Glutamatergic neuron (in vitro differentiated cells): ENCODE data around the gene FNDC3A. TPM values are rescaled to one million over a fixed set of nuclear protein-coding genes. Genes with fewer than 3 reads are reported as not detected.
"Not testable (repeated sequence)": the region's sequence is repeated elsewhere in the genome, so short reads cannot be mapped to it uniquely, and the experiment has no call there.

Experiments used
- DNase-seq: peaks from one replicate; pipeline ENCODE4 v3.0.0; 2022
- H3K27ac Mint-ChIP-seq: one replicate; pipeline ENCODE4 v1.8.0; 2020; ENCODE audit warnings: mild to moderate bottlenecking, mixed read lengths, inconsistent platforms; ENCODE audit not compliant: unreplicated experiment
- H3K27me3 Mint-ChIP-seq: one replicate; pipeline ENCODE4 v1.8.0; 2020; ENCODE audit warnings: mild to moderate bottlenecking, moderate library complexity, mixed read lengths, inconsistent platforms; ENCODE audit not compliant: unreplicated experiment
- H3K36me3 Mint-ChIP-seq: one replicate; pipeline ENCODE4 v1.8.0; 2020; ENCODE audit warnings: mild to moderate bottlenecking, mixed read lengths, inconsistent platforms; ENCODE audit not compliant: unreplicated experiment
- H3K4me1 Mint-ChIP-seq: one replicate; pipeline ENCODE4 v1.8.0; 2020; ENCODE audit warnings: mild to moderate bottlenecking, low read depth, mixed read lengths, inconsistent platforms; ENCODE audit not compliant: unreplicated experiment
- H3K4me3 Mint-ChIP-seq: one replicate; pipeline ENCODE4 v1.8.0; 2020; ENCODE audit warnings: mild to moderate bottlenecking, mixed read lengths, inconsistent platforms; ENCODE audit not compliant: unreplicated experiment
- H3K9me3 Mint-ChIP-seq: one replicate; pipeline ENCODE4 v1.8.0; 2020; ENCODE audit warnings: mild to moderate bottlenecking, moderate library complexity, mixed read lengths, inconsistent platforms; ENCODE audit not compliant: unreplicated experiment
- total RNA-seq: library from RNA; stranded (reverse); fragmentation: NEBNext Ultra II Directional; extraction: Animal tissue kit (Norgen Biotek cat#: 25700); gene quantifications from one replicate; pipeline ENCODE4 v1.2.1, GENCODE V29; 2021; ENCODE audit not compliant: unreplicated experiment
- TF ChIP-seq, protein P1 (sequence below): fragments of 200-600 bp; sonication (generic); IDR thresholded peaks from one replicate; pipeline ENCODE4 v1.5.0; 2021; ENCODE audit not compliant: partially characterized antibody, unreplicated experiment

FNDC3A gene
- total RNA-seq, 1 donor from 2014 or later: 46.3 TPM

DNA sequence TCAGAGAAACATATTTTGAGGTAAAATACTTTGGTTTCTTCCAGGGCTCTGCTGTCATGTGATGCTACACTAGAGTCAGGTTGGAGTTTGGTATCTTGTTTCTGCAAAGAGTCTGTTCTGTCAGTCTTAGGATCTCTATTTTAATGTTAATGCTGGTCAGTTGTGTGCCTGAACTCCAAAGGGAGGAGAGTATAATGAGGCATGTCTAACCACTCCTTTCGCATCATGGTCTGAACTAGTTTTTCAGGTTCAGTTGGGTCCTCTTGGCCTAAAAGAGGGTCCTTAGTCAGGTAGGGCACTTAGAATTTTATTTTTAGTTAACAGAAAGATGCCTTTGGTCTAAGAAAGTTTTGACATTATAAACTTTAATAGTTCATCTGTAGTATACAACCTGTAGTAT lies 78.2 kb downstream of the FNDC3A start:
- no peak overlapping the region for H3K4me3 Mint-ChIP-seq
- no peak overlapping the region for H3K27ac Mint-ChIP-seq

DNA sequence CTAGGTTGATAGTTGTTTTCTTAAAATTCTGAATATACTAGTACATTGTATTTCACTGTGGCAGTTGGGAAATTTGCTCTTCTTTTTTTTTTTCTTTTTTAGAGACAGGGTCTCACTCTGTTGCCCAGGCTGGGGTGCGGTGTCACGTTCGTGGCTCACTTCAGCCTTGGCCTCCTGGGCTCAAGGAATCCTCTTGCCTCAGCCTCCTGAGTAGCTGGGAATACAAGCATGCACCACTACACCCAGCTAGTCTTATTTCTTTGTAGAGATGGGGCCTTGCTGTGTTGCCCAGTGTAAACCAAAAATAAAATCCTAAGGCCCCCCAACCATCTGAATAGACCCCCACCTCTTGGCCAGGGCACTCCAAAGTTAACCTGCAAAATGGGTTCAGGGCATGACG lies 79.3 kb downstream of the FNDC3A start:
- no peak for DNase-seq
- Mint-ChIP-seq H3K9me3 (peaks cover 1% of the 10 kb centered on the region), H3K4me3 (no peak overlapping the region), H3K36me3 (peaks cover 4% of the 10 kb centered on the region), H3K27ac (no peak overlapping the region), H3K27me3 (no peaks in the 10 kb centered on the region), H3K4me1 (no peaks in the 10 kb centered on the region)
- TF ChIP-seq, protein P1, sequence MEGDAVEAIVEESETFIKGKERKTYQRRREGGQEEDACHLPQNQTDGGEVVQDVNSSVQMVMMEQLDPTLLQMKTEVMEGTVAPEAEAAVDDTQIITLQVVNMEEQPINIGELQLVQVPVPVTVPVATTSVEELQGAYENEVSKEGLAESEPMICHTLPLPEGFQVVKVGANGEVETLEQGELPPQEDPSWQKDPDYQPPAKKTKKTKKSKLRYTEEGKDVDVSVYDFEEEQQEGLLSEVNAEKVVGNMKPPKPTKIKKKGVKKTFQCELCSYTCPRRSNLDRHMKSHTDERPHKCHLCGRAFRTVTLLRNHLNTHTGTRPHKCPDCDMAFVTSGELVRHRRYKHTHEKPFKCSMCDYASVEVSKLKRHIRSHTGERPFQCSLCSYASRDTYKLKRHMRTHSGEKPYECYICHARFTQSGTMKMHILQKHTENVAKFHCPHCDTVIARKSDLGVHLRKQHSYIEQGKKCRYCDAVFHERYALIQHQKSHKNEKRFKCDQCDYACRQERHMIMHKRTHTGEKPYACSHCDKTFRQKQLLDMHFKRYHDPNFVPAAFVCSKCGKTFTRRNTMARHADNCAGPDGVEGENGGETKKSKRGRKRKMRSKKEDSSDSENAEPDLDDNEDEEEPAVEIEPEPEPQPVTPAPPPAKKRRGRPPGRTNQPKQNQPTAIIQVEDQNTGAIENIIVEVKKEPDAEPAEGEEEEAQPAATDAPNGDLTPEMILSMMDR: no peak

More for the DNA sequence above, 78.2 kb downstream of the FNDC3A start:
- Mint-ChIP-seq H3K36me3 (peaks cover 4% of the 10 kb centered on the region), H3K9me3 (peaks cover 1% of the 10 kb centered on the region), H3K27me3 (no peaks in the 10 kb centered on the region), H3K4me1 (no peaks in the 10 kb centered on the region)
- TF ChIP-seq, protein P1: no peak
- no peak for DNase-seq

DNA sequence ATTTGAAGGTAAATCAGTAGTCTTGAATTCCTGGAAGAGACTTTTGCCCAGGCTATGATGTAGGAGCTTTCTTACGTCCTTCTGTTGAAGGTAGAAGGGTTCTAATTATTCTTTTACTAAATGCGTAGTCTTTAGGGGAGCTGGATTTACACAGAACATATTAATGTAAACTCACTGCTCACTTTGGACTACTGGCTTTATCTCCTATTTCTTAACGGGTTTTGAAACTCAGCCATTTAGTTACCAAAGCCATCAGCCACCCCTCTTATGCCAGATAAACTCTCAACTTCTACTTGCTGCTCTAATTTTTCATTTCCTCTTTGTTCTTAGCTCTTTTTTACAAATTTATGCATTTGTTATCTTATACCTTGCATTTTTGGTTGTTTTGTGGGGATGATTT lies 81.5 kb downstream of the FNDC3A start:
- Mint-ChIP-seq H3K27me3 (no peaks in the 10 kb centered on the region), H3K36me3 (peaks cover under 1% of the 10 kb centered on the region)

GRCh38 chr13:49058761-49059160 lies 83.0 kb downstream of the FNDC3A start:
- Mint-ChIP-seq H3K9me3 (no peaks in the 10 kb centered on the region), H3K27me3 (no peaks in the 10 kb centered on the region), H3K4me3 (no peak overlapping the region), H3K36me3 (no peaks in the 10 kb centered on the region), H3K27ac (no peak overlapping the region), H3K4me1 (no peaks in the 10 kb centered on the region)
- TF ChIP-seq, protein P1: no peak
- no peak for DNase-seq

More for the DNA sequence above, 81.5 kb downstream of the FNDC3A start:
- Mint-ChIP-seq H3K27ac (no peak overlapping the region), H3K9me3 (no peaks in the 10 kb centered on the region), H3K4me1 (no peaks in the 10 kb centered on the region), H3K4me3 (no peak overlapping the region)
- TF ChIP-seq, protein P1: no peak
- DNase-seq: no peak

DNA sequence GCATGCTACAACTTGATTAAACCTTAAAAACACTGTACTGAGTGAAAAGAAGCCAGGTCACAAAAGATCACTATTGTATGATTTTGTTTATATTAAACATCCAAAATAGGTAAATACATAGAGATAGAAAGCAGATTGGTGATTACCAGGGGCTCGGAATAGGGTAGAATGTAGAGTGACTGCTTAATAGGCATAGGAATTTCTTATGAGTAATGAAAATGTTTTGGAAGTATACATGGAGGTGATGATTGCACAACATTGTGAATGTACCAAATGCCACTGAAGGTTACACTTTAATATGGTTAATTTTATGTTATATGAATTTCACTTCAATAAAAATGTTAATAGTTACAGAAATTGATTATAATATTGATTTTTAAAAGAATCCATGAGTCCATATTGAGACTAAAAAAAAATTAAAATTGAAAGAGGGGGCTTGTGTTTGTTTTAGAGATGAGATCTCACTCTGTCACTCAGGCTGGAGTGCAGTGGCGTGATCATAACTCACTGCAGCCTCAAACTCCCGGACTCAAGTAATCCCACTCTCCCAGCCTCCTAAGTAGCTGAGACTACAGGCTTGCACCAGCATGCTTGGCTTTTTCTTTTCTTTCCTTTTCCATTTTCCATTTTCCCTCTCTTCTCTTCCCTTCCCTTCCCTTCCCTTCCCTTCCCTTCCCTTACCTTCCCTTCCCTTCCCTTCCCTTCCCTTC lies 85.1 kb downstream of the FNDC3A start:
- H3K9me3 Mint-ChIP-seq: no peaks in the 10 kb centered on the region
- H3K36me3 Mint-ChIP-seq: no peaks in the 10 kb centered on the region
- H3K4me1 Mint-ChIP-seq: peaks cover 5% of the 10 kb centered on the region
- DNase-seq: no peak
- no peaks in the 10 kb centered on the region for H3K27me3 Mint-ChIP-seq
- TF ChIP-seq, protein P1: no peak
- H3K4me3 Mint-ChIP-seq: no peak overlapping the region
- H3K27ac Mint-ChIP-seq: no peak overlapping the region

GRCh38 chr13:49061388-49061752 lies 85.7 kb downstream of the FNDC3A start:
- H3K9me3 Mint-ChIP-seq, H3K4me1 Mint-ChIP-seq: not testable (repeated sequence)

More at GRCh38 chr13:49061388-49061752, 85.7 kb downstream of the FNDC3A start:
- not testable (repeated sequence) for DNase-seq, H3K36me3 Mint-ChIP-seq, H3K27me3 Mint-ChIP-seq, H3K27ac Mint-ChIP-seq, H3K4me3 Mint-ChIP-seq
